ENCODE measurements around the gene HTR1B. TPM values are rescaled to one million over a fixed set of nuclear protein-coding genes. Genes with fewer than 3 reads are reported as not detected.
A peak's percentile ranks its signal among the peaks of the same experiment; 100 is the strongest.

HTR1B gene
- total RNA-seq, 1 experiment from 2014 or later: not detected

GRCh38 chr6:77470983-77471382 lies 7.7 kb upstream of the HTR1B start:
- no peak overlapping the region for H3K4me3 ChIP-seq (ENCODE audit: low read length)
- no peak overlapping the region for H3K27ac ChIP-seq (ENCODE audit: low read length)
- H3K4me1 ChIP-seq (ENCODE audit: insufficient read depth, low read length): no peaks in the 10 kb centered on the region
- H3K4me2 ChIP-seq (ENCODE audit: low read length): no peak overlapping the region
- H3K9ac ChIP-seq (ENCODE audit: low read length): no peak overlapping the region
- H2AFZ ChIP-seq (ENCODE audit: low read length): no peak overlapping the region
- H3K9me2 ChIP-seq (replicated peaks; ENCODE audit: low read length): no peaks in the 10 kb centered on the region
- no TSS peak for BruUV-seq (replicated peaks)
- no peaks in the 10 kb centered on the region for H3K27me3 ChIP-seq (ENCODE audit: low read length)
- TF ChIP-seq EZH2phosphoT487 (IDR thresholded peaks at IDR 0.05; ENCODE audit: borderline replicate concordance, low read length): no peak
- TF ChIP-seq EZH2 (IDR thresholded peaks at IDR 0.05; ENCODE audit: low read length, unreplicated experiment): no peak
- no peak for TF ChIP-seq CTCF (conservative IDR thresholded peaks at IDR 0.05; ENCODE audit: low read depth, low read length)
- no peaks in the 10 kb centered on the region for H3K79me2 ChIP-seq (ENCODE audit: low read length)
- ATAC-seq (no peak), DNase-seq (peak; percentile 36)
- intact Hi-C loops (cut with micrococcal nuclease): no loop called here
- ChIA-PET CTCF (no interaction called here), POLR2A (ENCODE audit: unreplicated experiment) (no interaction called here)
- H3K36me3 ChIP-seq (ENCODE audit: low read depth, low read length): no peaks in the 10 kb centered on the region
- no peaks in the 10 kb centered on the region for H4K20me1 ChIP-seq (ENCODE audit: low read length)
- no peaks in the 10 kb centered on the region for H3F3A ChIP-seq (ENCODE audit: low read length, unreplicated experiment)
- no peaks in the 10 kb centered on the region for H3K9me3 ChIP-seq (ENCODE audit: low read length)

- BruUV-seq (replicated peaks): no TSS peak
- Histone ChIP-seq H3K36me3 (ENCODE audit: low read depth, low read length) (no peaks in the 10 kb centered on the region), H3K27me3 (ENCODE audit: low read length) (no peaks in the 10 kb centered on the region), H3F3A (ENCODE audit: low read length, unreplicated experiment) (no peaks in the 10 kb centered on the region), H3K4me1 (ENCODE audit: insufficient read depth, low read length) (no peaks in the 10 kb centered on the region), H2AFZ (ENCODE audit: low read length) (no peak overlapping the region), H4K20me1 (ENCODE audit: low read length) (no peaks in the 10 kb centered on the region), H3K79me2 (ENCODE audit: low read length) (no peaks in the 10 kb centered on the region), H3K9ac (ENCODE audit: low read length) (no peak overlapping the region), H3K27ac (ENCODE audit: low read length) (no peak overlapping the region), H3K4me2 (ENCODE audit: low read length) (no peak overlapping the region), H3K9me3 (ENCODE audit: low read length) (no peaks in the 10 kb centered on the region), H3K4me3 (ENCODE audit: low read length) (no peak overlapping the region), H3K9me2 (replicated peaks; ENCODE audit: low read length) (no peaks in the 10 kb centered on the region)
- DNase-seq (no peak), ATAC-seq (no peak)
- TF ChIP-seq EZH2phosphoT487 (IDR thresholded peaks at IDR 0.05; ENCODE audit: borderline replicate concordance, low read length) (no peak), CTCF (conservative IDR thresholded peaks at IDR 0.05; ENCODE audit: low read depth, low read length) (no peak), EZH2 (IDR thresholded peaks at IDR 0.05; ENCODE audit: low read length, unreplicated experiment) (no peak)
- ChIA-PET POLR2A (ENCODE audit: unreplicated experiment) (no interaction called here), CTCF (no interaction called here)
- intact Hi-C loops (cut with micrococcal nuclease): no loop called here
Observed at GRCh38 chr6:77468939-77469338, 5.6 kb upstream of the HTR1B start.

- ATAC-seq (no peak), DNase-seq (peak; percentile 29)
- Histone ChIP-seq H3K79me2 (ENCODE audit: low read length) (no peaks in the 10 kb centered on the region), H3K4me3 (ENCODE audit: low read length) (peak overlapping the region; percentile 37; the same call in 1 of the 2 replicates), H3K9ac (ENCODE audit: low read length) (no peak overlapping the region), H3K4me1 (ENCODE audit: insufficient read depth, low read length) (no peaks in the 10 kb centered on the region), H3F3A (ENCODE audit: low read length, unreplicated experiment) (no peaks in the 10 kb centered on the region), H3K9me2 (replicated peaks; ENCODE audit: low read length) (no peaks in the 10 kb centered on the region), H3K27me3 (ENCODE audit: low read length) (no peaks in the 10 kb centered on the region), H2AFZ (ENCODE audit: low read length) (peak overlapping the region; percentile 55), H3K36me3 (ENCODE audit: low read depth, low read length) (no peaks in the 10 kb centered on the region), H3K27ac (ENCODE audit: low read length) (no peak overlapping the region), H3K4me2 (ENCODE audit: low read length) (peak overlapping the region; percentile 44), H3K9me3 (ENCODE audit: low read length) (no peaks in the 10 kb centered on the region), H4K20me1 (ENCODE audit: low read length) (no peaks in the 10 kb centered on the region)
- CTCF ChIA-PET: interaction anchor here (0.6 kb wide), 1 partner anchor 255 kb away, joined by 5 read pairs; no protein-coding TSS in a partner anchor
- intact Hi-C loops (cut with micrococcal nuclease): no loop called here
- TF ChIP-seq CTCF (conservative IDR thresholded peaks at IDR 0.05; ENCODE audit: low read depth, low read length) (no peak), EZH2 (IDR thresholded peaks at IDR 0.05; ENCODE audit: low read length, unreplicated experiment) (no peak), EZH2phosphoT487 (IDR thresholded peaks at IDR 0.05; ENCODE audit: borderline replicate concordance, low read length) (no peak)
- no TSS peak for BruUV-seq (replicated peaks)
- POLR2A ChIA-PET (ENCODE audit: unreplicated experiment): no interaction called here
Observed at GRCh38 chr6:77466451-77467437, 3.5 kb upstream of the HTR1B start.
